Measurements from ENCODE around the gene AP3B2.

DNA sequence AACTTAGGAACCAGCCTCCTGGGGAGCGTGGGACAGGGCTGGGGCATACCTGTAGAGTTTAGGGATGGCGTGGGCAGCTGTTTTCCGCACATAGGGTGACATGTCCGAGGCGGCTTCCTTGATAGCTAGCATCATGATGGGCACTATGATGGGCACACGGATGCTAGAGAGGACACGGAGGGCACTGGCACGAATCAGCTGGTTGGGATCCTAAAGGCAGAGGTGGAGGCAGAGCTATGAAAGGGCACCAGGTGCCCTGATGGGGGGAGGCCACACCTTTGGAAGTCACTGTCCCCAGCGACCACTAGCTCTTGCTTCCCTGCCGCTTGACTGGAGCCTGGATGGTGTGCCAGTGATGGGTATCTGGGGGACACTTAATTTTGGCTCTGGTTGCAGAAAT, 28.3 kb downstream of the AP3B2 start:
- TF ChIP-seq, protein P1, sequence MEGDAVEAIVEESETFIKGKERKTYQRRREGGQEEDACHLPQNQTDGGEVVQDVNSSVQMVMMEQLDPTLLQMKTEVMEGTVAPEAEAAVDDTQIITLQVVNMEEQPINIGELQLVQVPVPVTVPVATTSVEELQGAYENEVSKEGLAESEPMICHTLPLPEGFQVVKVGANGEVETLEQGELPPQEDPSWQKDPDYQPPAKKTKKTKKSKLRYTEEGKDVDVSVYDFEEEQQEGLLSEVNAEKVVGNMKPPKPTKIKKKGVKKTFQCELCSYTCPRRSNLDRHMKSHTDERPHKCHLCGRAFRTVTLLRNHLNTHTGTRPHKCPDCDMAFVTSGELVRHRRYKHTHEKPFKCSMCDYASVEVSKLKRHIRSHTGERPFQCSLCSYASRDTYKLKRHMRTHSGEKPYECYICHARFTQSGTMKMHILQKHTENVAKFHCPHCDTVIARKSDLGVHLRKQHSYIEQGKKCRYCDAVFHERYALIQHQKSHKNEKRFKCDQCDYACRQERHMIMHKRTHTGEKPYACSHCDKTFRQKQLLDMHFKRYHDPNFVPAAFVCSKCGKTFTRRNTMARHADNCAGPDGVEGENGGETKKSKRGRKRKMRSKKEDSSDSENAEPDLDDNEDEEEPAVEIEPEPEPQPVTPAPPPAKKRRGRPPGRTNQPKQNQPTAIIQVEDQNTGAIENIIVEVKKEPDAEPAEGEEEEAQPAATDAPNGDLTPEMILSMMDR (IDR thresholded peaks at IDR 0.05; ENCODE audit: borderline replicate concordance, extremely low read depth, low read length, poor library complexity, severe bottlenecking): no peak
- no peak for TF ChIP-seq EZH2 (IDR thresholded peaks at IDR 0.05; ENCODE audit: borderline replicate concordance, low read depth, low read length, severe bottlenecking)
